ENCODE results near the gene TH. TPM values are rescaled to one million over a fixed set of nuclear protein-coding genes. Genes with fewer than 3 reads are reported as not detected.

The TH gene
- total and polyA plus RNA-seq, 9 of the 15 experiments (the other 6 are each of a cell fraction or from before 2014, with no cell fraction given), result not detected

DNA sequence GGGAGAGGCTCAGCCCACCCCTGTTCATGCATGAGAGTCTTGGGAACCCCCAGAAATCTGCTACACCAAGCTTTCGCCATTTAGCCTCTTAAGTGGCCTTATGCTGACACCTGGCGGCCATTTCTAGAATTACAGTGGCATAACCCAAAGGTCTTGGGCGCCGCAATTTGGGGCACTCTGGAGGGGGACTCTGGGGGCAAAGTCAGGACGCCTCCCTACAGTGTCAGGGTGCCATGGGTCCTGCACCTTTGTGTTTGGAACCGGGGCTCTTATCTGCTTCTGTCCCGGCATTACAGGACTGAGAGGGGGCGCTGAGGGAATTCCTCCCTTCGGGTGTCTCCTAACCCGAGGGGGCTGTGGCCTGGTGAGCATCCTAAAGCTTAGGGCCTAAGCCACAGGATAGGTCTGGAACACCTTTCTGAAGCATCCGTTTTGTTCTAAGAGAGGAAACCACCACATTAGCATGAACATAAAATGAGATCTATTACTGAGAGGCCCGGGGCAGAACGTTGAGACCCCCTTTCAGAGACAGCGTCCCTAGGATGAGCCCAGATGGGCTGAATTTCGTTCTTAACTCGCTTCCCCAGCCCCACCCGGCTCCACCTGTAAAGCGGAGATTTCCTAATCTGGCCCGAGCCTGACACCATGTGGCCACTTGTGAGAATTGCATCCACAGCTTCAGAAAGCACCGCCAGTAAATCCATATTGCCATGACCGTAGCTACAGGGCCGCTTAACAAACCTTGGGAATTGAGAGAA, 19.9 kb downstream of the TH start (continued):
- TF ChIP-seq CREB3L1 (IDR thresholded peaks at IDR 0.05; ENCODE audit: borderline replicate concordance, low read depth) (no peak), ZBTB7A (IDR thresholded peaks at IDR 0.05; ENCODE audit: borderline replicate concordance, control insufficient read depth, low read depth, low read length) (no peak), USF2 (CRISPR knock-in tag; IDR thresholded peaks at IDR 0.05) (no peak), ZNF212 (CRISPR knock-in tag; IDR thresholded peaks at IDR 0.05) (no peak), ZNF224 (CRISPR knock-in tag; IDR thresholded peaks at IDR 0.05) (no peak), NCOR1 (IDR thresholded peaks at IDR 0.05) (no peak), RUNX1 (IDR thresholded peaks at IDR 0.05; ENCODE audit: low read depth) (no peak), KAT7 (CRISPR knock-in tag; IDR thresholded peaks at IDR 0.05; ENCODE audit: borderline replicate concordance) (no peak), MAZ (CRISPR knock-in tag; conservative IDR thresholded peaks at IDR 0.05 in 1 of 2, IDR thresholded peaks at IDR 0.05 in 1 of 2) (peak in 1 of 2 experiments; percentile 42; a peak in 2 of 4 replicates), RAD21 (CRISPR knock-in tag; conservative IDR thresholded peaks at IDR 0.05 in 1 of 2, IDR thresholded peaks at IDR 0.05 in 1 of 2) (peak; percentile 53 to 76), RNF2 (IDR thresholded peaks at IDR 0.05) (no peak), SRF (CRISPR knock-in tag; IDR thresholded peaks at IDR 0.05) (no peak), CEBPG (CRISPR knock-in tag; IDR thresholded peaks at IDR 0.05) (no peak), CEBPG (tag; conservative IDR thresholded peaks at IDR 0.05 in 1 of 2, IDR thresholded peaks at IDR 0.05 in 1 of 2) (peak in 1 of 2 experiments; percentile 85; a peak in 3 of 4 replicates), TRIM28 (IDR thresholded peaks at IDR 0.05) (no peak)
- TF ChIP-seq, protein P1, sequence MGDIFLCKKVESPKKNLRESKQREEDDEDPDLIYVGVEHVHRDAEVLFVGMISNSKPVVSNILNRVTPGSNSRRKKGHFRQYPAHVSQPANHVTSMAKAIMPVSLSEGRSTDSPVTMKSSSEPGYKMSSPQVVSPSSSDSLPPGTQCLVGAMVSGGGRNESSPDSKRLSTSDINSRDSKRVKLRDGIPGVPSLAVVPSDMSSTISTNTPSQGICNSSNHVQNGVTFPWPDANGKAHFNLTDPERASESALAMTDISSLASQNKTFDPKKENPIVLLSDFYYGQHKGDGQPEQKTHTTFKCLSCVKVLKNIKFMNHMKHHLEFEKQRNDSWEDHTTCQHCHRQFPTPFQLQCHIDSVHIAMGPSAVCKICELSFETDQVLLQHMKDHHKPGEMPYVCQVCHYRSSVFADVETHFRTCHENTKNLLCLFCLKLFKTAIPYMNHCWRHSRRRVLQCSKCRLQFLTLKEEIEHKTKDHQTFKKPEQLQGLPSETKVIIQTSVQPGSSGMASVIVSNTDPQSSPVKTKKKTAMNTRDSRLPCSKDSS (IDR thresholded peaks at IDR 0.05; ENCODE audit: low read depth, partially characterized antibody), result no peak

Measured in K562 (cell line).